Measurements from ENCODE around the gene PLXNA4.

The PLXNA4 gene

DNA sequence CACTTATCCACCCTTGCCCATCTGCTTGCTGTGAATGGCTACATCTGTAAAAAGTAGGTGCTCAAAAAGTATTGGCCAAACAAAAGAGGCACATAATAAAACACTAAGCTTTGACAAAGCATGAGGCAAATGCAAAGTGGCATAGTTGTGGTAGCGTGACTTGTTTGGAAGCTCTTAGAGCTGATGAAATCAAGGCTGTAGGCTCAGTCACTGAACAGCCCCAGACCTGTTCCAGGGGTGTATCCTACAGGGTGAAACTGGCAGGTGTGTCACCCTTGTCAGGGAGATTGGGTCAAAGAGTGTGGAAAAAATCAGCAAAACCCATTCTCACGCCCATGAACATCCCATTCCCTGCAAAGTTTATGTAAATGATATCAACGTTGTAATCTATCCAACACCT is 427.4 kb downstream of the PLXNA4 start:
- H3K4me3 Mint-ChIP-seq: no peak overlapping the region

DNA sequence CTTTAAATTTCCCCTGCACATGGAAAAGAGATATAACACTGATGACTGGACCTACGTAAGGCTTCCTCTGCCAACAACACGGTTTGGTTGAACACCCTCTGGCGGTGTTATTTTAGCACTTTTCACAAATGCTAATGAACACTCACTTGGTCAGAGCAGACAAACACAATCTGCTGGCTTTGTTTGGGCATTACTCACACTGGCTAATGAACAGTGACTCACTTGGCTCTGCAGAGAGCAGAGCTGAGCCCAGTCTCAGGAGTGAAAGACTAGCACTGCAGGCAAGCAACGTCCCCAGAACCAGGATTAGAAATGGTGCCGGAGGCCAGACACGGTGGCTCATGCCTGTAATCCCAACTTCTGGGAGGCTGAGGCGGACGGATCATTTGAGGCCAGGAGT is 430.8 kb downstream of the PLXNA4 start:
- Mint-ChIP-seq H3K4me3 (no peak overlapping the region), H3K36me3 (ENCODE audit: low read depth) (no peaks in the 10 kb centered on the region), H3K4me1 (ENCODE audit: low read depth) (no peaks in the 10 kb centered on the region), H3K9me3 (no peaks in the 10 kb centered on the region), H3K27me3 (no peaks in the 10 kb centered on the region), H3K27ac (no peak overlapping the region)
- DNase-seq: no peak

More for the DNA sequence above, 427.4 kb downstream of the PLXNA4 start:
- DNase-seq: no peak
- Mint-ChIP-seq H3K27ac (no peak overlapping the region), H3K36me3 (ENCODE audit: low read depth) (no peaks in the 10 kb centered on the region), H3K27me3 (no peaks in the 10 kb centered on the region), H3K9me3 (no peaks in the 10 kb centered on the region), H3K4me1 (ENCODE audit: low read depth) (no peaks in the 10 kb centered on the region)

DNA sequence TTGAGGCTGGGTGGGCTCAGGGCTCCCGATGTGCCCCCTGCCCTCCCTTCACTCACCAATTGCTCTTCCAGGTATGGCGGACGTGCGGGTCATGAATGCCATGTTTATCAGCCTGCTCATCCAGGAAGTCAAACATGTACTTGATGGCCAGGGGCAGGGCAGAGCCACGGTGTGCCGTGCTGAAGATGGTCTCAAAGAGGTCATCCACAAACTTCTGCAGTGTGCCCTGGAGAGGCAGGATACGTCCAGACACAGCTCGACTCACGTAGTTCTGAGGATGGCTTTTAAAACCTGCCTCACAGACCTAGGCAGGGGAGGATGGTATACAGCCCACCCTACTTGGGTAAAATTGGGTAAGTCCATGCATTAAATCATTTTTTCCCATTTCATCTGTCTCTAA is 431.2 kb downstream of the PLXNA4 start:
- no peak for DNase-seq
- H3K4me3 Mint-ChIP-seq: no peak overlapping the region
- H3K4me1 Mint-ChIP-seq (ENCODE audit: low read depth): no peaks in the 10 kb centered on the region
- H3K36me3 Mint-ChIP-seq (ENCODE audit: low read depth): no peaks in the 10 kb centered on the region
- no peaks in the 10 kb centered on the region for H3K27me3 Mint-ChIP-seq
- H3K9me3 Mint-ChIP-seq: no peaks in the 10 kb centered on the region
- H3K27ac Mint-ChIP-seq: no peak overlapping the region

DNA sequence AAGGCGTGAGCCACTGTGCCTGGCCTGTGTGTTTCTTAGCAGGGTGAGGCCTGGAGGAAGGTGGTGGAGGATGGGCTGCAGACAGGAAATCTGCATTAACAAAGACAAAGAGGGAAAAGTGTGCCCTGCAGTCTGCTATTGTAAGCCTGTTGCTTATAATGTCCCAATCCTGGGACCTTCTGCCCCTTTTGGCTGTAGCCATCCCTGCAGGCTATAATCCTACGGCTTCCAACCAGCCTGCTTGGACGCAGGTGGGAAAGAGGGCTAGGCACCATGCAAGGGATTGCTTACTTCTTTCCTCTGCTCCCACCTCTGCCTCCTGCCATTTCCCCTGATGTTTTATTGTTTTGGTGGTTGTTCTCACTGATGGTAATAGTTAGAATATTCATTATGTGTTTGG is 434.3 kb downstream of the PLXNA4 start:
- H3K27me3 Mint-ChIP-seq: no peaks in the 10 kb centered on the region
- DNase-seq: no peak
- H3K4me3 Mint-ChIP-seq: no peak overlapping the region
- no peaks in the 10 kb centered on the region for H3K36me3 Mint-ChIP-seq (ENCODE audit: low read depth)
- no peaks in the 10 kb centered on the region for H3K4me1 Mint-ChIP-seq (ENCODE audit: low read depth)
- no peaks in the 10 kb centered on the region for H3K9me3 Mint-ChIP-seq
- H3K27ac Mint-ChIP-seq: no peak overlapping the region

DNA sequence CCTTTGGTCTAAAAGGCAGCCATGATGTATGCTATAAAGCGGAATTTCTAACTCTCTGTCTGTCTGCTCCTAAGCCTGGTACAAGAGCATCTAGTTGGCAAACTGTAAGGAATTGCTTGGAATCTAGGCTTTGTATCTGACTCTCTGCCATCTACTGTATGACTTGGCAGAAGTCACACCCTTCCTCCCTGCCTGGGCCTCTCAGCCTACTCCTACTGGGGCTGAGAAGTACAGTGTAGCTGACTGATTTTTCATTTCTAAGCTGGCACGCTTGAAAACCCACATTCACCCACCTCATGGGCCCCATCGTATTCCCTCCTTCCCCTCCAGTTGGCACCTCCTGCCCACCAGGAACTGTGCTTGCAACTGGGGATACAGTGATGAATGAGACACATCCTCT is 435.2 kb downstream of the PLXNA4 start:
- Mint-ChIP-seq H3K27me3 (no peaks in the 10 kb centered on the region), H3K4me3 (no peak overlapping the region), H3K4me1 (ENCODE audit: low read depth) (no peaks in the 10 kb centered on the region), H3K27ac (no peak overlapping the region), H3K36me3 (ENCODE audit: low read depth) (no peaks in the 10 kb centered on the region), H3K9me3 (no peaks in the 10 kb centered on the region)
- no peak for DNase-seq

DNA sequence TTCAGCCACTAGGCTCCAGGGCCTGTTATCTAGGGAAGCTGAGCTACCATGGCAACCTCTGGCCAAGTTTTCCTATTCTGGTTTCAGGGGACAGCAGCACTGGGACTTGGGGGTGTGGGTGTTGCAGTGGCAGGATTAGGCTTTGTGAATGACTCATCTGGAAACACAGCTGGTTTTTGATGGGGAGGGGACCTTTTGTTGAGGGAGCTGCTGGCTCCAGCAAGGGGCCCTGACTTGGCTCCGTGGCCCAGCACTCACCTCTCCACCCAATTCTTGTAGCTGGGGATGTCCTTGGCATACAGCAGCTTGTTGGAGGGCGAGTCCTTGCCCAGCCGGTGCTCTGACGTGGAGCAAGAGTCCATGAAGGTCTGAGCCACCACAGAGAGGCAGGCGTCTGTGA is 435.9 kb downstream of the PLXNA4 start:
- H3K9me3 Mint-ChIP-seq: no peaks in the 10 kb centered on the region
- no peaks in the 10 kb centered on the region for H3K36me3 Mint-ChIP-seq (ENCODE audit: low read depth)
- no peak for DNase-seq
- H3K4me3 Mint-ChIP-seq: no peak overlapping the region
- no peaks in the 10 kb centered on the region for H3K4me1 Mint-ChIP-seq (ENCODE audit: low read depth)
- no peaks in the 10 kb centered on the region for H3K27me3 Mint-ChIP-seq
- no peak overlapping the region for H3K27ac Mint-ChIP-seq

DNA sequence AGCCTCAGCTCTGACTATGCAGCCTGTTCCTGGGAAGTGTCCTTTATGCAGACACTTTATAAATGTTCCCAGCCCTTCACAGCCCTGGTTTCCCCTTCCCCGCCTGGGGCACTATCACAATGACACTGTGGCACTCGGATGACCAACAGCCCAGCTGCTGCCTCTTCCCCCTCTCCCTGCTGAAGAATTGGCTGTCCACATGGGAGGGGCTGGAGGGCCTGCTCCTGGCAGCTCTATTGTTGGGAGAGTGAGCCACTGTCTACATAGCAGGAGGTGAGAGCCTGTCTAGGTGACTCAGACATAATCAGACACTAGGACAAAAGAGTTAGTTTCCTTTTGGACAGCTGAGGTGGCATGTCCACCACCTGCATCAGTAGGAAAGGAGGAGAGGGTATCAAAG is 437.5 kb downstream of the PLXNA4 start:
- no peak overlapping the region for H3K4me3 Mint-ChIP-seq
- H3K36me3 Mint-ChIP-seq (ENCODE audit: low read depth): no peaks in the 10 kb centered on the region
- H3K9me3 Mint-ChIP-seq: no peaks in the 10 kb centered on the region
- no peaks in the 10 kb centered on the region for H3K4me1 Mint-ChIP-seq (ENCODE audit: low read depth)
- no peak overlapping the region for H3K27ac Mint-ChIP-seq
- no peak for DNase-seq
- H3K27me3 Mint-ChIP-seq: no peaks in the 10 kb centered on the region

DNA sequence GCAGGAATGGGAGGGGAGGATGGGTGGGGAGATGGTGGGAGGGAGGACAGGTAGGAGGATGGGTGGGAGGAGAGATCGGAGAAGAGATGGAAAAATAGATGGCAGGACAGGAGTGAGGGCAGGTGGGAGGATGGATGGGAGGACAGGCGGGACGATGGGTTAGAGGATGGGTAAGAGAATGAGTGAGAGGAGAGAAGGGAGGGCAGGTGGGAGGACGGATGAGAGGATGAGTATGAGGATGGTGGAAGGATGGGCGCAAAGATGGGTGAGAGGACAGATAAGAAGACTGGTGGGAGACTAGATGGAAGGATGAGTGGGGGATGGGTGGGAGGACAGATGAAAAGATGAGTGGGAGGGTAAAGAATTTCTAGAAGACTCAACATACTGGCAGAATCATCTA is 438.6 kb downstream of the PLXNA4 start:
- Mint-ChIP-seq H3K36me3 (ENCODE audit: low read depth) (no peaks in the 10 kb centered on the region), H3K27ac (no peak overlapping the region), H3K27me3 (no peaks in the 10 kb centered on the region), H3K4me3 (no peak overlapping the region), H3K4me1 (ENCODE audit: low read depth) (no peaks in the 10 kb centered on the region), H3K9me3 (no peaks in the 10 kb centered on the region)
- DNase-seq: no peak

DNA sequence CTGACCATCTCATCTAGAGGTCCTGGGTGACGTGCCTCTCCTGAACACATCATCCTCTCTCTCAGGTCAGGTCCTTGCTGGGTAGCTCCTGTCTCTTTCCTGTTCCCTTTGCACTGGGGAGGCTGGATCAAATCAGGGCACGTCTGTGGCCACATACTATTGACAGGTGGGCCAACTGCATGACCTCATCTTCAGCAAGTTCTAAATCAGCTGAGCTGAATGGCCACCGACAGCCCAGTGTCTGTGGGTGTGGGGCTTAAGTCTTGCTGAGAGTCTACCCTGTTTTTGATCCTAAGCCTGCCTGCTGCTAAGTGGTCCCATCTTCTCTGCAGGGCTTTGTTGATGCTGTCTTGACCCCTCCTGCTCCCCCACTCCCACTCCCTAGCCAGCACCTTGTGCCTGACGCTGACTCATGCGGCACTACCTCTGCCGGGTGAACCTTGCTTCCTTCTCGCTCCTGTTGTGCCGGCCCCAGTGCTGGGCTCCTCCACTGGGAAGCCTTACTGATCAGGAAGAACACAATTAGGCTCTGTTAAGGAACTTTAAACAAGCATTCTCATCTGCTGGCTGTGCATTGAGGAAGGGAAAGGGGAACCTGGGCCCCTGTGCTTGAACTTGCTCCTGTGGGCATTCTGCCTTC is 440.4 kb downstream of the PLXNA4 start:
- Mint-ChIP-seq H3K36me3 (ENCODE audit: low read depth) (no peaks in the 10 kb centered on the region), H3K27ac (no peak overlapping the region), H3K4me1 (ENCODE audit: low read depth) (no peaks in the 10 kb centered on the region), H3K9me3 (no peaks in the 10 kb centered on the region), H3K4me3 (no peak overlapping the region), H3K27me3 (no peaks in the 10 kb centered on the region)
- DNase-seq: no peak

DNA sequence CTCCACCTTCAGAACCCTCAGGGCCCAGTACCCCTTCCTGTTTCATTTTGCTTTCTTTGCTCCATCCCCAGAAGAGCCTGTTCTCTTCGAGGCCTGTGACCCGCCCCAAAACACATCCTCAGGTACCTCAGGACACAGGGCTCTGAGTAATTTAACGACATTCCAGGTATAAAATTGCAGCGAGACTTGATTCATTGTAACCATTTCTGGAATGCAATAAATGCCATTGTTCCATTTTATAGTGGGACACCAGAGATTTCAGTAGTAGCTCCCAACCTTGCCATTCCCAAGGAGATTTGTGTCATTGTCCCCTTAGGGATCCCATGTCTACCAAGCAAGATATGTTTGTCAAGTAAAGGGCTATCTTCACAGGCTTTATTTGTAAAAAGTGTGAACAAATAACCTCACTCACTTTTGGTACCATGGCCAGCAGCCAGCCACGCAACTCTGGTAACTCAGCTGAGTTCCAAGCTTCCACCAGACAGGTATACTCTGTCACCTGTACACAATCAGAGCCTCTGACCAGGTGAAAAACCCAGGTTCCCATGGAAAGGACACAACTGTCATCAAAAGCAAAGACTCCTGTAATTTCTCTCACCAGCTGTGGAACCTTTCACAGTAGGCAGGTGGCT is 441.3 kb downstream of the PLXNA4 start:
- Mint-ChIP-seq H3K9me3 (no peaks in the 10 kb centered on the region), H3K4me1 (ENCODE audit: low read depth) (no peaks in the 10 kb centered on the region), H3K4me3 (no peak overlapping the region), H3K27ac (no peak overlapping the region), H3K36me3 (ENCODE audit: low read depth) (no peaks in the 10 kb centered on the region), H3K27me3 (no peaks in the 10 kb centered on the region)
- no peak for DNase-seq

DNA sequence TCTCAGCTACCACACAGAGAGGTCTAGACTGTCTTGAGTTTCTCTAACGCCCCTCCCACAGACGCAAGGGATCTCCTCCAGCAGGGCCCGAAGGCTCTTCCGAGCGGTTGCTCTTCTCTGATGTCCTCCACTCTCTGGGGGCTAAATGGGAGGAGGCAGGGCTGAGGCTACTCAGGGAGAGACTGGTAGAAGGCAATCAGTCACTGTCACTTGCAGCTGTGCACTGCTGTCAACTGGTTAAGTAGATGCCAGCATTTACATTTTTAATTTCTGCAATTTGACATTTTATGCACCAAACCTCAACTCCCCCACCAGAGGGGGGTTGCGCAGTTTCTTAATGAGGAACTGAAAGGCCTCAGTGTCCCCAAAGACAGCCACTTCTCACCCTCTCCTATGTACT is 442.8 kb downstream of the PLXNA4 start:
- no peaks in the 10 kb centered on the region for H3K36me3 Mint-ChIP-seq (ENCODE audit: low read depth)
- no peak overlapping the region for H3K27ac Mint-ChIP-seq
- H3K9me3 Mint-ChIP-seq: no peaks in the 10 kb centered on the region
- H3K4me1 Mint-ChIP-seq (ENCODE audit: low read depth): no peaks in the 10 kb centered on the region
- H3K27me3 Mint-ChIP-seq: no peaks in the 10 kb centered on the region
- no peak overlapping the region for H3K4me3 Mint-ChIP-seq
- DNase-seq: no peak

DNA sequence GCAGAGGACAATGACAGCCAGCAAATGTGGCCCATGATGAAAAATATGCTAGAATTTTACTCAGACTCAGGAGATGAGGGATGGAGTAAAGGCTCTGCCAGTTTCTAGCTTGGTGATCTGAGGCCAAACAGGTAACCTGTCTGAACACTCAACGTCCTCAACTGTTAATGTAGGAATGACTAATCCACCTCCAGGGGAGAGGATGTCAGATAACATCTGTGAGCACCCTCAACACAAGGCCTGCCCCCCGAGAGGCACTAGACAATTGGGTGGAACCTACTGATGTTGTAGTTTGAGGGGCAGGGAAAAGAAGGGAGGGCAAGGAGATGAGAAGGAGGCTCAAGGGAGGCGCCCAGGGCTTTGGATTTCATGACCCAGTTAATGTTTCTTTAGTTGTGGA is 445.1 kb downstream of the PLXNA4 start:
- H3K27me3 Mint-ChIP-seq: no peaks in the 10 kb centered on the region

DNA sequence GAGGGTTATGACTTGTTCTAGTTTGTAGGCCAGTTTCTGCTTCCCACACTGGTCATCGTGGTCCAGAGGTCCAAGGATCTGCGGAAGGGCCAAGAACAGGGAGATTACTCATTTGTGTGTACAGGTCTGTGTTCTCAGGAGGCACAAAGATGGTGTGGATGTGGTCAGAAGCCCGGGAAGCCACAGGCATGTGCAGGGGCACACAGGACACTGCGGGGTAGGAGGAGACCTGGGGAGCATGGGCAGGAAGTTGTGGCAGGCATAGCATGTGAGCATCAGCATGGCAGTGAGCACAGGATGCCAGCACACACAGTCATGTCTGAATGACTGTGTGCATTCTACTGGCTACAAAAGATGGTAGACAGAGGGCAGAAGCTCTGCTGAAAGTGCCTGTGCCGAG is 445.8 kb downstream of the PLXNA4 start:
- no peak overlapping the region for H3K4me3 Mint-ChIP-seq
- H3K27ac Mint-ChIP-seq: no peak overlapping the region
- no peaks in the 10 kb centered on the region for H3K36me3 Mint-ChIP-seq (ENCODE audit: low read depth)
- DNase-seq: no peak
- H3K4me1 Mint-ChIP-seq (ENCODE audit: low read depth): no peaks in the 10 kb centered on the region
- no peaks in the 10 kb centered on the region for H3K9me3 Mint-ChIP-seq
- H3K27me3 Mint-ChIP-seq: no peaks in the 10 kb centered on the region

More for the DNA sequence above, 445.1 kb downstream of the PLXNA4 start:
- H3K4me3 Mint-ChIP-seq: no peak overlapping the region
- H3K9me3 Mint-ChIP-seq: no peaks in the 10 kb centered on the region
- DNase-seq: no peak
- no peak overlapping the region for H3K27ac Mint-ChIP-seq
- H3K36me3 Mint-ChIP-seq (ENCODE audit: low read depth): no peaks in the 10 kb centered on the region
- H3K4me1 Mint-ChIP-seq (ENCODE audit: low read depth): no peaks in the 10 kb centered on the region

DNA sequence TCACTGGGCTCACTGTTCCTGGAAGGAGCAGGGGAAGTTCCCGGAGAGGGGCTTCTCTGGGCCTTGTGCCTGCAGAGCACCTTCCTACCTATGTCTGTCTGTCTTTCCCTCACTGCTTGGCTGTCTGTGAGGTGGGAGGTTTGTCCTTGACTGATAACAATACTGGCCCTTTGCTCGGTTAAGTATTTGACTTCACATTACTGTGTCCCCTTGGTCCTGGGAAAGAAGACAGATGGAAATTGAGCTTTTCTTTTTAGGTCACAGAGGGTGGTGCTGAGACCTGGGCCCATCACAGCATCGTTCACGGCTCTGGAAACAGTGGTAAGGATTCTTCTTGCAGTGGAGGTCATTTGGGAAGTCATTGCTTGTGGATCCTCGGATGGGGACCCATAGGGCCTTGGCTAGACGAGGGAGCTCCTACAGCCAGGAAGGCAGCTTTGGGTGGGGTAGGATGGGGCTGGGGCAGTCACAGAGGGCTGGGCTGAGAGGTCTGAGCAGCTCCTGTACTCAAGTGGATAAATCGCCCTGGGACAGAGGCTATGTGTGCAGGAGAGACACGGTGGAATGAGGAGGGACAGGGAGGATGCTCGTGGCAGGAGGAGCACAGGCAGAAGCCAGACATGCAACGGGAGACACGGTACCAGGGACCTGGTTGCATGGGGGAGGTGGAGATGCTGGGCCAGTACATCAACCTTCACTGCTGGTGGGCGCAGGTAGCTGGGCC is 450.2 kb downstream of the PLXNA4 start:
- no peak overlapping the region for H3K4me3 Mint-ChIP-seq
- H3K9me3 Mint-ChIP-seq: no peaks in the 10 kb centered on the region
- no peaks in the 10 kb centered on the region for H3K36me3 Mint-ChIP-seq (ENCODE audit: low read depth)
- no peak overlapping the region for H3K27ac Mint-ChIP-seq
- no peaks in the 10 kb centered on the region for H3K4me1 Mint-ChIP-seq (ENCODE audit: low read depth)
- peaks cover 8% of the 10 kb centered on the region for H3K27me3 Mint-ChIP-seq
- no peak for DNase-seq

DNA sequence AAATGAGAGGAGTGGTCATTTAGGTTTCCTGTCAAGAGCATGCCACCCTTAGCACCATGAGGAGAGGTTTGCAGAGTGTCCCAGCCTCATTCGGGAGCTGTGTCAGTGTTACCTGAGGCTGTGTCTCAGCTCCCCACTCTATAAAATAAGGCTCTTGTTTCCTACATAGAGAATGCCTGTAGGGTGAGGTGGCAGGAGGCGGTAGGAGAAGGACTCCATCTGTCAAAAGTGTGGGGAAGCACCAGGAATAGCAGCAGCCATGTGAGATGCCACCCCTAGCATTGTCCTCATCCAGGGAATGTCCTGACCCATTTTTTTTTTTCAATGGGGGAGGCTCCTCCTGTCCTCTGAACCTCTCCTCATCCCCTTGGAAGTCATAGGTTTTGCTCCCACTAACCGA is 451.2 kb downstream of the PLXNA4 start:
- Mint-ChIP-seq H3K4me3 (no peak overlapping the region), H3K36me3 (ENCODE audit: low read depth) (no peaks in the 10 kb centered on the region), H3K9me3 (no peaks in the 10 kb centered on the region), H3K27ac (no peak overlapping the region), H3K27me3 (peaks cover 13% of the 10 kb centered on the region), H3K4me1 (ENCODE audit: low read depth) (no peaks in the 10 kb centered on the region)
- no peak for DNase-seq
